Measurements from ENCODE around the gene ASGR1. TPM values are rescaled to one million over a fixed set of nuclear protein-coding genes. Genes with fewer than 3 reads are reported as not detected.

The ASGR1 gene
- total RNA-seq, 1 experiment from 2014 or later, result 3.5 TPM

- 0 out of 2 replicates have a peak, but pooled peaks cover 3% of the 10 kb centered on the region for H3K79me2 ChIP-seq (ENCODE audit: low read depth)
- DNase-seq, result no peak
- no TSS peak for BruUV-seq (replicated peaks)
- POLR2A ChIA-PET (ENCODE audit: unreplicated experiment), result interaction anchor here (0.5 to 0.7 kb wide), 2 partner anchors 9 to 188 kb away, joined by 4 to 5 read pairs; no protein-coding TSS in a partner anchor
- CTCF ChIA-PET, result no interaction called here
- H3K4me3 ChIP-seq, result no peak overlapping the region
- peaks cover 21% of the 10 kb centered on the region for H3K4me1 ChIP-seq (replicated peaks; ENCODE audit: insufficient read depth)
- TF ChIP-seq CTCF (conservative IDR thresholded peaks at IDR 0.05) (no peak; the same call in 1 of the 2 replicates), EZH2 (IDR thresholded peaks at IDR 0.05; ENCODE audit: low read depth) (no peak)
- no peak overlapping the region for H3K27ac ChIP-seq
- H2AFZ ChIP-seq, result no peak overlapping the region
- H4K20me1 ChIP-seq (ENCODE audit: insufficient read depth), result no peaks in the 10 kb centered on the region
- H3K27me3 ChIP-seq (ENCODE audit: insufficient read depth, low read depth), result no peaks in the 10 kb centered on the region
- H3K36me3 ChIP-seq (ENCODE audit: low read depth), result no peaks in the 10 kb centered on the region
- H3K4me2 ChIP-seq, result peak overlapping the region; percentile 71
- no peaks in the 10 kb centered on the region for H3K9me3 ChIP-seq (ENCODE audit: insufficient read depth, low read depth)
- no peaks in the 10 kb centered on the region for H3K9me2 ChIP-seq (ENCODE audit: insufficient read depth)
- intact Hi-C loops (cut with micrococcal nuclease; ENCODE audit: unreplicated experiment), result loop anchor here (1.0 to 2.0 kb wide), 2 partner anchors 46 to 168 kb away; no protein-coding TSS in a partner anchor
- H3F3A ChIP-seq (ENCODE audit: insufficient read depth, low read depth), result peaks cover 36% of the 10 kb centered on the region
Observed at GRCh38 chr17:7215136-7215638, 36.0 kb upstream of the ASGR1 start.

GRCh38 chr17:7214300-7215135 lies 35.3 kb upstream of the ASGR1 start:
- Histone ChIP-seq H3K27ac (no peak overlapping the region), H3K4me3 (peak overlapping the region; percentile 52), H3K36me3 (ENCODE audit: low read depth) (no peaks in the 10 kb centered on the region), H3F3A (ENCODE audit: insufficient read depth, low read depth) (peaks cover 29% of the 10 kb centered on the region), H4K20me1 (ENCODE audit: insufficient read depth) (no peaks in the 10 kb centered on the region), H3K27me3 (ENCODE audit: insufficient read depth, low read depth) (no peaks in the 10 kb centered on the region), H2AFZ (peak overlapping the region; percentile 36), H3K4me1 (replicated peaks; ENCODE audit: insufficient read depth) (peaks cover 20% of the 10 kb centered on the region), H3K79me2 (ENCODE audit: low read depth) (0 out of 2 replicates have a peak, but pooled peaks cover 3% of the 10 kb centered on the region), H3K9me2 (ENCODE audit: insufficient read depth) (no peaks in the 10 kb centered on the region), H3K4me2 (peak overlapping the region; percentile 71), H3K9me3 (ENCODE audit: insufficient read depth, low read depth) (no peaks in the 10 kb centered on the region)
- peak; percentile 90 to 100 for DNase-seq
- intact Hi-C loops (cut with micrococcal nuclease; ENCODE audit: unreplicated experiment), result loop anchor here (1.0 to 2.0 kb wide), 3 partner anchors 25 to 168 kb away; partner anchors contain the start of gene PHF23
- ChIA-PET CTCF (interaction anchor here (0.5 to 0.8 kb wide), 7 partner anchors 16 to 606 kb away, joined by 3 to 8 read pairs (median 4); no protein-coding TSS in a partner anchor), POLR2A (ENCODE audit: unreplicated experiment) (interaction anchor here (0.5 to 0.7 kb wide), 3 partner anchors 169 to 344 kb away, joined by 3 to 5 read pairs (median 4); no protein-coding TSS in a partner anchor)
- TF ChIP-seq EZH2 (IDR thresholded peaks at IDR 0.05; ENCODE audit: low read depth), result no peak
- peak; percentile 68 for TF ChIP-seq CTCF (conservative IDR thresholded peaks at IDR 0.05)
- no TSS peak for BruUV-seq (replicated peaks)

GRCh38 chr17:7213895-7214299 lies 34.7 kb upstream of the ASGR1 start:
- peaks cover 14% of the 10 kb centered on the region for H3K4me1 ChIP-seq (replicated peaks; ENCODE audit: insufficient read depth)
- H3K9me2 ChIP-seq (ENCODE audit: insufficient read depth), result no peaks in the 10 kb centered on the region
- TF ChIP-seq CTCF (conservative IDR thresholded peaks at IDR 0.05), result peak; percentile 55; the same call in 1 of the 2 replicates
- TF ChIP-seq EZH2 (IDR thresholded peaks at IDR 0.05; ENCODE audit: low read depth), result no peak
- peaks cover 23% of the 10 kb centered on the region; the same call in 1 of the 2 replicates for H3F3A ChIP-seq (ENCODE audit: insufficient read depth, low read depth)
- peak overlapping the region; percentile 52; the same call in 1 of the 2 replicates for H3K4me3 ChIP-seq
- H3K36me3 ChIP-seq (ENCODE audit: low read depth), result no peaks in the 10 kb centered on the region
- POLR2A ChIA-PET (ENCODE audit: unreplicated experiment), result interaction anchor here (0.6 kb wide), 1 partner anchor 168 kb away, joined by 5 read pairs; no protein-coding TSS in a partner anchor
- no peak overlapping the region for H3K27ac ChIP-seq
- no peaks in the 10 kb centered on the region for H3K27me3 ChIP-seq (ENCODE audit: insufficient read depth, low read depth)
- no peak overlapping the region for H2AFZ ChIP-seq
- H3K79me2 ChIP-seq (ENCODE audit: low read depth), result 0 out of 2 replicates have a peak, but pooled peaks cover 3% of the 10 kb centered on the region
- H4K20me1 ChIP-seq (ENCODE audit: insufficient read depth), result no peaks in the 10 kb centered on the region
- intact Hi-C loops (cut with micrococcal nuclease; ENCODE audit: unreplicated experiment), result loop anchor here (1.0 to 2.0 kb wide), 2 partner anchors 25 to 167 kb away; partner anchors contain the start of gene PHF23
- no peaks in the 10 kb centered on the region for H3K9me3 ChIP-seq (ENCODE audit: insufficient read depth, low read depth)
- peak overlapping the region; percentile 20; the same call in 1 of the 2 replicates for H3K4me2 ChIP-seq
- CTCF ChIA-PET, result interaction anchor here (0.6 to 0.8 kb wide), 4 partner anchors 17 to 265 kb away, joined by 3 to 8 read pairs (median 4); no protein-coding TSS in a partner anchor
- DNase-seq, result peak in 1 of 2 experiments; percentile 83
- BruUV-seq (replicated peaks), result no TSS peak
